BLaER1 treated with 17β-estradiol and CSF1 and Interleukin-3, amounts not matched to agents 10 nM and 100 nM (cell line): ENCODE data around the gene TBPL1.

ENCODE experiments used
- H3K27ac ChIP-seq, 11 experiments: shearing (Covaris generic); formaldehyde crosslinking; 2 replicates each; pipeline ENCODE4 v1.8.1; 2022
- H3K27me3 ChIP-seq, 11 experiments: shearing (Covaris generic); formaldehyde crosslinking; 2 replicates each; pipeline ENCODE4 v1.8.1; 2022
- H3K36me3 ChIP-seq, 11 experiments: shearing (Covaris generic); formaldehyde crosslinking; 2 replicates each; pipeline ENCODE4 v1.8.1; 2022
- H3K4me1 ChIP-seq, 10 experiments: shearing (Covaris generic); formaldehyde crosslinking; 2 replicates each; pipeline ENCODE4 v1.8.1; 2022
- H3K4me2 ChIP-seq, 11 experiments: shearing (Covaris generic); formaldehyde crosslinking; 2 replicates each; pipeline ENCODE4 v1.8.1; 2022
- H3K4me3 ChIP-seq, 10 experiments: shearing (Covaris generic); formaldehyde crosslinking; 2 replicates each; pipeline ENCODE4 v1.8.1; 2022
- H3K9ac ChIP-seq, 11 experiments: shearing (Covaris generic); formaldehyde crosslinking; 2 replicates each; pipeline ENCODE4 v1.8.1; 2022
- H3K9me3 ChIP-seq, 11 experiments: shearing (Covaris generic); formaldehyde crosslinking; replicated peaks in 1 of 11; 2 replicates each; pipeline ENCODE4 v1.8.1; 2022
- H4K20me1 ChIP-seq, 11 experiments: shearing (Covaris generic); formaldehyde crosslinking; 2 replicates each; pipeline ENCODE4 v1.8.1; 2022
- Cebpa-rat ChIP-seq, 11 experiments: shearing (Covaris generic); IDR thresholded peaks; 2 replicates each; pipeline ENCODE4 v1.8.1; 2022

TBPL1 gene

GRCh38 chr6:133951227-133951626 is 1.8 kb upstream of the TBPL1 start:
- Histone ChIP-seq H3K4me3 (peak overlapping the region; percentile 85 to 93 (median 89)), H3K9ac (peak overlapping the region in 10 of 11 experiments; percentile 88 to 97 (median 95); a peak in 21 of 22 replicates)

GRCh38 chr6:133951881-133952814 is 876 bp upstream of the TBPL1 start:
- TF ChIP-seq Cebpa-rat (IDR thresholded peaks at IDR 0.05), result no peak
- no peaks in the 10 kb centered on the region for H3K9me3 ChIP-seq
- peak overlapping the region; percentile 71 to 98 (median 96) for H3K27ac ChIP-seq
- H3K9ac ChIP-seq, result peak overlapping the region; percentile 85 to 97 (median 94)
- peak overlapping the region; percentile 85 to 93 (median 89) for H3K4me3 ChIP-seq
- peaks cover 26 to 42% (median 29%) of the 10 kb centered on the region in 10 experiments for H3K4me1 ChIP-seq
- H3K36me3 ChIP-seq, result no peaks in the 10 kb centered on the region
- no peaks in the 10 kb centered on the region for H3K27me3 ChIP-seq
- H3K4me2 ChIP-seq, result peak overlapping the region; percentile 62 to 80 (median 79)
- peaks cover 0 to 37% (median 30%) of the 10 kb centered on the region in 11 experiments; a peak in 15 of 22 replicates for H4K20me1 ChIP-seq

More at GRCh38 chr6:133951227-133951626, 1.8 kb upstream of the TBPL1 start:
- no peak for TF ChIP-seq Cebpa-rat (IDR thresholded peaks at IDR 0.05)
- H4K20me1 ChIP-seq, result peaks cover 0 to 28% (median 21%) of the 10 kb centered on the region in 11 experiments; a peak in 14 of 22 replicates
- H3K36me3 ChIP-seq, result no peaks in the 10 kb centered on the region
- H3K4me1 ChIP-seq, result peaks cover 26 to 34% (median 29%) of the 10 kb centered on the region in 10 experiments
- no peaks in the 10 kb centered on the region for H3K9me3 ChIP-seq
- no peaks in the 10 kb centered on the region for H3K27me3 ChIP-seq
- H3K27ac ChIP-seq, result peak overlapping the region in 8 of 11 experiments; percentile 91 to 98 (median 96); a peak in 12 of 22 replicates
- H3K4me2 ChIP-seq, result peak overlapping the region; percentile 62 to 80 (median 79)

- no peaks in the 10 kb centered on the region for H3K36me3 ChIP-seq
- H4K20me1 ChIP-seq, result peaks cover 0 to 54% (median 46%) of the 10 kb centered on the region in 11 experiments; a peak in 16 of 22 replicates
- peak overlapping the region; percentile 85 to 93 (median 89) for H3K4me3 ChIP-seq
- H3K27me3 ChIP-seq, result no peaks in the 10 kb centered on the region
- TF ChIP-seq Cebpa-rat (IDR thresholded peaks at IDR 0.05), result no peak
- H3K4me1 ChIP-seq, result peaks cover 28 to 59% (median 36%) of the 10 kb centered on the region in 10 experiments
- peak overlapping the region; percentile 77 to 99 (median 90) for H3K4me2 ChIP-seq
- H3K9me3 ChIP-seq, result no peaks in the 10 kb centered on the region
- H3K27ac ChIP-seq, result peak overlapping the region; percentile 70 to 98 (median 96); a peak in 21 of 22 replicates
- peak overlapping the region; percentile 87 to 97 (median 94) for H3K9ac ChIP-seq
Measured at GRCh38 chr6:133953634-133954415, 801 bp downstream of the TBPL1 start.

- Histone ChIP-seq H3K4me2 (peak overlapping the region; percentile 77 to 99 (median 90)), H3K27ac (no peak overlapping the region), H3K9me3 (peaks cover 0 to 9% (median 0%) of the 10 kb centered on the region in 11 experiments; a peak in 5 of 22 replicates), H3K36me3 (peaks cover 0 to 9% (median 4%) of the 10 kb centered on the region in 11 experiments; a peak in 5 of 22 replicates), H4K20me1 (peaks cover 0 to 65% (median 48%) of the 10 kb centered on the region in 11 experiments; a peak in 16 of 22 replicates), H3K4me3 (peak overlapping the region in 9 of 10 experiments; percentile 85 to 93 (median 90); a peak in 16 of 20 replicates), H3K4me1 (peaks cover 28 to 63% (median 38%) of the 10 kb centered on the region in 10 experiments), H3K27me3 (no peaks in the 10 kb centered on the region), H3K9ac (peak overlapping the region in 7 of 11 experiments; percentile 88 to 97 (median 96); a peak in 11 of 22 replicates)
- no peak for TF ChIP-seq Cebpa-rat (IDR thresholded peaks at IDR 0.05)
Measured at GRCh38 chr6:133954657-133955576, 1.9 kb downstream of the TBPL1 start.

GRCh38 chr6:133955582-133956415 is 2.8 kb downstream of the TBPL1 start:
- H4K20me1 ChIP-seq, result peaks cover 0 to 74% (median 50%) of the 10 kb centered on the region in 11 experiments; a peak in 16 of 22 replicates
- H3K36me3 ChIP-seq, result peaks cover 0 to 17% (median 10%) of the 10 kb centered on the region in 11 experiments; a peak in 6 of 22 replicates
- TF ChIP-seq Cebpa-rat (IDR thresholded peaks at IDR 0.05), result no peak
- no peaks in the 10 kb centered on the region for H3K27me3 ChIP-seq
- H3K4me1 ChIP-seq, result peaks cover 26 to 62% (median 37%) of the 10 kb centered on the region in 10 experiments
- no peak overlapping the region for H3K4me3 ChIP-seq
- no peak overlapping the region for H3K27ac ChIP-seq
- H3K4me2 ChIP-seq, result peak overlapping the region; percentile 77 to 99 (median 90); a peak in 18 of 22 replicates
- peaks cover 0 to 13% (median 0%) of the 10 kb centered on the region in 11 experiments; a peak in 5 of 22 replicates for H3K9me3 ChIP-seq
- H3K9ac ChIP-seq, result no peak overlapping the region

GRCh38 chr6:133956416-133957049 is 3.5 kb downstream of the TBPL1 start:
- Histone ChIP-seq H3K4me1 (peaks cover 19 to 54% (median 30%) of the 10 kb centered on the region in 10 experiments), H3K36me3 (peaks cover 0 to 21% (median 13%) of the 10 kb centered on the region in 11 experiments; a peak in 9 of 22 replicates), H4K20me1 (peaks cover under 1 to 81% (median 53%) of the 10 kb centered on the region in 11 experiments; a peak in 16 of 22 replicates), H3K4me3 (no peak overlapping the region), H3K9ac (no peak overlapping the region), H3K9me3 (peaks cover 0 to 17% (median 4%) of the 10 kb centered on the region in 11 experiments; a peak in 7 of 22 replicates), H3K27ac (no peak overlapping the region), H3K4me2 (peak overlapping the region in 3 of 11 experiments; percentile 20 to 89 (median 77); a peak in 5 of 22 replicates), H3K27me3 (no peaks in the 10 kb centered on the region)
- no peak for TF ChIP-seq Cebpa-rat (IDR thresholded peaks at IDR 0.05)
